ENCODE results near the gene NTN3. TPM values are rescaled to one million over a fixed set of nuclear protein-coding genes. Genes with fewer than 3 reads are reported as not detected.

NTN3 gene
- total and polyA plus RNA-seq, 2 of the 4 experiments (the other 2 are of a cell fraction), result 0.18 to 0.38 TPM

- no peak for TF ChIP-seq ELK1 (IDR thresholded peaks at IDR 0.05; ENCODE audit: borderline replicate concordance, low read depth, low read length)
Observed at GRCh38 chr16:2501946-2502895, 31.1 kb downstream of the NTN3 start (continued).

GRCh38 chr16:2505695-2506094, 34.6 kb downstream of the NTN3 start:
- Histone ChIP-seq H3K18ac (ENCODE audit: low read depth, low read length) (no peak overlapping the region), H4K91ac (ENCODE audit: insufficient read depth, low read depth, low read length) (no peak overlapping the region), H3K23ac (ENCODE audit: low read depth, low read length) (no peak overlapping the region), H2BK5ac (ENCODE audit: low read depth, low read length, poor library complexity, severe bottlenecking) (no peak overlapping the region), H2BK15ac (ENCODE audit: low read depth, low read length) (no peak overlapping the region), H2BK120ac (ENCODE audit: low read depth, low read length) (no peak overlapping the region), H3K79me1 (ENCODE audit: low read depth in 1 of 2, low read length in 2 of 2) (peaks cover 0 to 19% of the 10 kb centered on the region in 2 experiments; a peak in 1 of 4 replicates), H3K4ac (ENCODE audit: low read depth, low read length) (no peak overlapping the region), H2AK5ac (ENCODE audit: low read depth, low read length) (no peak overlapping the region), H2AK9ac (replicated peaks; ENCODE audit: low read depth, low read length, poor library complexity) (no peak overlapping the region), H3K4me3 (ENCODE audit: insufficient read depth, low read depth, low read length) (no peak overlapping the region), H3K27me3 (ENCODE audit: control insufficient read depth, insufficient read depth, low read length) (no peaks in the 10 kb centered on the region), H3K27ac (ENCODE audit: insufficient read depth, low read length) (no peak overlapping the region), H4K5ac (ENCODE audit: low read depth, low read length) (no peak overlapping the region), H2BK20ac (ENCODE audit: low read depth, low read length) (no peak overlapping the region), H3K14ac (replicated peaks; ENCODE audit: low read depth, low read length) (no peak overlapping the region), H3K9me3 (ENCODE audit: control insufficient read depth, insufficient read depth, low read length) (no peaks in the 10 kb centered on the region), H2AFZ (replicated peaks; ENCODE audit: low read length, poor library complexity) (no peak overlapping the region), H3K4me2 (ENCODE audit: low read depth, low read length) (no peak overlapping the region), H4K8ac (ENCODE audit: low read depth in 2 of 2, low read length in 2 of 2) (no peak overlapping the region), H3K9ac (ENCODE audit: low read depth, low read length) (no peak overlapping the region), H3K9me1 (ENCODE audit: insufficient read depth, low read length) (no peaks in the 10 kb centered on the region), H3K56ac (ENCODE audit: extremely low read depth, insufficient read depth, low read length) (no peak overlapping the region), H4K20me1 (ENCODE audit: insufficient read depth, low read length) (peaks cover 13% of the 10 kb centered on the region; the same call in 1 of the 2 replicates), H3K4me1 (ENCODE audit: control insufficient read depth, insufficient read depth, low read length) (peaks cover 9% of the 10 kb centered on the region), H3K36me3 (ENCODE audit: control insufficient read depth, insufficient read depth, low read length) (no peaks in the 10 kb centered on the region)
- intact Hi-C loops (cut with micrococcal nuclease) (no loop called here), in situ Hi-C loops (cut with MboI; ENCODE audit: low sequenced_read_pairs) (loop anchor here (10.0 kb wide), 1 partner anchor 251 kb away; the partner anchor contains the start of gene ECI1), dilution Hi-C loops (cut with HindIII; ENCODE audit: low sequenced_read_pairs, unreplicated experiment) (no loop called here)
- 100% methylated on average over 1 of the region's 14 CpGs; no CpG with 5 or more reads in 1 of the 2 experiments for WGBS, 2 experiments (ENCODE audit: extremely low coverage in 2 of 2, insufficient read length in 1 of 2)
- CTCF ChIA-PET, result no interaction called here
- no peak for ATAC-seq (ENCODE audit: low read depth)
- no peak for DNase-seq
- no peak for TF ChIP-seq USF2 (IDR thresholded peaks at IDR 0.05; ENCODE audit: low read depth, low read length)
- no peak for TF ChIP-seq POLR2A (IDR thresholded peaks at IDR 0.05; ENCODE audit: low read depth, low read length)
- TF ChIP-seq MAZ (IDR thresholded peaks at IDR 0.05; ENCODE audit: borderline replicate concordance, low read depth, low read length), result no peak
- no peak for TF ChIP-seq RFX5 (IDR thresholded peaks at IDR 0.05; ENCODE audit: low read depth, low read length)
- TF ChIP-seq MAFK (IDR thresholded peaks at IDR 0.05; ENCODE audit: low read depth, low read length), result no peak
- TF ChIP-seq RAD21 (IDR thresholded peaks at IDR 0.05; ENCODE audit: low read length), result no peak
- no peak for TF ChIP-seq MXI1 (IDR thresholded peaks at IDR 0.05; ENCODE audit: borderline replicate concordance, low read depth, low read length)
- BruUV-seq (replicated peaks), result no TSS peak
- POLR2A ChIA-PET (ENCODE audit: unreplicated experiment), result no interaction called here

Measured in IMR-90 (cell line).